Psoas muscle (tissue), 8 donors: Measurements from ENCODE around the gene RPL9. TPM values are rescaled to one million over a fixed set of nuclear protein-coding genes. Genes with fewer than 3 reads are reported as not detected.

Experiments used
- ATAC-seq, 4 donors: fragments of 200-7000 bp; cut with Tn5 transposase; one replicate each; pipeline ENCODE4 v1.9.1; 2020; ENCODE audit warnings: moderate library complexity in 3 of 4, mild to moderate bottlenecking in 2 of 4
- DNase-seq, 2 donors: peaks; one replicate each; pipeline ENCODE4 v3.0.0-alpha.2; 2020
- H3K27ac ChIP-seq: fragments of 200-600 bp; one replicate; pipeline ENCODE4 v1.8.0; 2022
- H3K27me3 ChIP-seq, 3 donors: fragments of 200-600 bp in 1 of 3; one replicate each; pipeline versions ENCODE4 v1.6.1 to v1.8.0; 2013 to 2022; ENCODE audit warnings: low read length in 2 of 3, mild to moderate bottlenecking in 2 of 3, moderate library complexity in 1 of 3; ENCODE audit not compliant: insufficient read depth in 3 of 3
- H3K36me3 ChIP-seq, 2 donors: fragments of 200-600 bp in 1 of 2; one replicate each; pipeline versions ENCODE4 v1.6.1 to v1.8.0; 2013 to 2022; ENCODE audit warnings: low read depth in 1 of 2, mild to moderate bottlenecking in 1 of 2, moderate library complexity in 1 of 2; ENCODE audit not compliant: insufficient read depth in 1 of 2
- H3K4me1 ChIP-seq: fragments of 200-600 bp; one replicate; pipeline ENCODE4 v1.8.0; 2022
- H3K4me3 ChIP-seq: fragments of 200-600 bp; one replicate; pipeline ENCODE4 v1.8.0; 2022; ENCODE audit warnings: mild to moderate bottlenecking
- H3K9me3 ChIP-seq: fragments of 200-600 bp; one replicate; pipeline ENCODE4 v1.8.0; 2022
- WGBS, 3 donors: extraction: QIAGEN DNeasy Blood & Tissue Kit; methylation state at CpG; one replicate each; pipeline versions ENCODE4 v1.1.6 to v1.1.7; 2013; 5-methylcytosine and 5-hydroxymethylcytosine counted together
- intact Hi-C, 2 donors: fragments of 100-400 bp; cut with DNase I; formaldehyde crosslinking; loops; one replicate each; pipeline versions ENCODE4 v1.11.0 to v1.14.2; 2022
- polyA plus RNA-seq, 3 donors: library from polyadenylated mRNA; stranded (reverse); fragments of 200-250 nt; gene quantifications; one replicate each; pipeline ENCODE4 v1.2.3, GENCODE V29; 2013
- total RNA-seq, 4 donors: library from RNA; stranded (reverse); fragmentation: NEBNext Ultra II Directional in 2 of 4; extraction: Animal tissue kit (Norgen Biotek cat#: 25700) in 2 of 4; gene quantifications; one replicate each; pipeline versions ENCODE4 v1.2.1 to v1.2.4, GENCODE V29; 2021 to 2023
- TF ChIP-seq, protein P1 (sequence below): fragments of 200-600 bp; IDR thresholded peaks from one replicate; pipeline ENCODE4 v1.8.0; 2022; ENCODE audit warnings: antibody characterized with exemption
- donor health status: healthy with polysubstance abuse.
- donor health status: DM: no; HTN: no; CAD: no; lungs with moderate emphysema.
- donor health status: Bipolar disorder and iron deficiency.
- donor health status: healthy.
- donor health status: DM: yes; HTN: yes; CAD: no.
- donor health status: DM: no; HTN: no; CAD: no.
- donor health status: DM: no; HTN: no; CAD: no.
- donor health status: DM: yes; HTN: yes; CAD: no.

Gene RPL9
- total and polyA plus RNA-seq, 7 donors = 544 to 1,653 (median 925) TPM

DNA sequence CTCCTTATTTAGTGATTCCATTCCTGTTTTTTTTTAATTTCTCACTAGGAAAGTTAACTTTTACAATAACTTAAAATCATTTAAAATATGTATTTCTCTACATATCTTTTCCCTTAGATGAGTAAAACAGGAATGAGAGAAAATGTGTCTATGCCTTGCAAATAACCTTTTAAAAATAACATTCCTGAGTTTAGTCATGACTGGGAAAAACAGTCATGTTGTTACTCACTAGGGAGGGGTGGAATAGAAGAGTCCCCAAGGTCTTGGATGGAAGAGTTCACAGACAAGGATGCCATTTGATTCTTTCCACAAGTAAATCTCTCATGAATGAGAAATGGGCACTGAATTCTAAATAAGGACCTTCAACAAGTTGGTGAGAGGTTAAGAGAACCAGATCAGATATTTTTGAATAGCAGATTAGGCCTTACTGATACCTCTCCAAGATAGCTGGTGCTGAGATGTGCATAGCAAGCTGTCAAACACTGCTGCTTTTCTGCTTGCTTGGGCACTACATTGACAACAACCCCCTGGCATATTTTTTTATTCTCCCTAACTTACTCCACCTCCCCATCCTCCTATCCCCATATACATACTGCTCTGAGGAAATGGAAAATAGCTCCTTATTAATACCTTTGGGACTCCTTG lies 43.4 kb upstream of the RPL9 start:
- no peaks in the 10 kb centered on the region for H3K27me3 ChIP-seq
- H3K36me3 ChIP-seq = peaks cover 6 to 88% of the 10 kb centered on the region in 2 donors
- TF ChIP-seq, protein P1, sequence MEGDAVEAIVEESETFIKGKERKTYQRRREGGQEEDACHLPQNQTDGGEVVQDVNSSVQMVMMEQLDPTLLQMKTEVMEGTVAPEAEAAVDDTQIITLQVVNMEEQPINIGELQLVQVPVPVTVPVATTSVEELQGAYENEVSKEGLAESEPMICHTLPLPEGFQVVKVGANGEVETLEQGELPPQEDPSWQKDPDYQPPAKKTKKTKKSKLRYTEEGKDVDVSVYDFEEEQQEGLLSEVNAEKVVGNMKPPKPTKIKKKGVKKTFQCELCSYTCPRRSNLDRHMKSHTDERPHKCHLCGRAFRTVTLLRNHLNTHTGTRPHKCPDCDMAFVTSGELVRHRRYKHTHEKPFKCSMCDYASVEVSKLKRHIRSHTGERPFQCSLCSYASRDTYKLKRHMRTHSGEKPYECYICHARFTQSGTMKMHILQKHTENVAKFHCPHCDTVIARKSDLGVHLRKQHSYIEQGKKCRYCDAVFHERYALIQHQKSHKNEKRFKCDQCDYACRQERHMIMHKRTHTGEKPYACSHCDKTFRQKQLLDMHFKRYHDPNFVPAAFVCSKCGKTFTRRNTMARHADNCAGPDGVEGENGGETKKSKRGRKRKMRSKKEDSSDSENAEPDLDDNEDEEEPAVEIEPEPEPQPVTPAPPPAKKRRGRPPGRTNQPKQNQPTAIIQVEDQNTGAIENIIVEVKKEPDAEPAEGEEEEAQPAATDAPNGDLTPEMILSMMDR = no peak
- H3K9me3 ChIP-seq = no peaks in the 10 kb centered on the region
- no peak for ATAC-seq
- intact Hi-C loops = no loop called here
- no peak overlapping the region for H3K27ac ChIP-seq
- no peak overlapping the region for H3K4me3 ChIP-seq
- DNase-seq = no peak
- no peaks in the 10 kb centered on the region for H3K4me1 ChIP-seq

DNA sequence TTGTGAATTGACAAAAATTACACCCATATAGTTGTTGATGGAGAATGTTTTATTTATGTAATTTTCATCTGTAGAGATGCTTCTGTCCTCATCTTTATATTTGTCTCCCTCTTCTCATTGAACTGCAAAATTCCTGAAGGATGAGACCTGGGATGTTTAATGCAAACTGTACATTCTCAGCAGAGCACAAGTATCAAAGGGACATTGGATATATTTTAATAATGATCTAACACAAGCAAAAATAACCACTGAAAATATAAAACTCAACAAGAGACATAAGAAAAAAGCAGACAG lies 40.0 kb upstream of the RPL9 start:
- H3K4me3 ChIP-seq = no peak overlapping the region
- no peak for ATAC-seq
- TF ChIP-seq, protein P1 = no peak
- no peak for DNase-seq
- intact Hi-C loops = no loop called here
- no peaks in the 10 kb centered on the region for H3K9me3 ChIP-seq
- no peaks in the 10 kb centered on the region for H3K4me1 ChIP-seq
- H3K36me3 ChIP-seq = peaks cover 0 to 53% of the 10 kb centered on the region in 2 donors
- no peaks in the 10 kb centered on the region for H3K27me3 ChIP-seq
- H3K27ac ChIP-seq = no peak overlapping the region

DNA sequence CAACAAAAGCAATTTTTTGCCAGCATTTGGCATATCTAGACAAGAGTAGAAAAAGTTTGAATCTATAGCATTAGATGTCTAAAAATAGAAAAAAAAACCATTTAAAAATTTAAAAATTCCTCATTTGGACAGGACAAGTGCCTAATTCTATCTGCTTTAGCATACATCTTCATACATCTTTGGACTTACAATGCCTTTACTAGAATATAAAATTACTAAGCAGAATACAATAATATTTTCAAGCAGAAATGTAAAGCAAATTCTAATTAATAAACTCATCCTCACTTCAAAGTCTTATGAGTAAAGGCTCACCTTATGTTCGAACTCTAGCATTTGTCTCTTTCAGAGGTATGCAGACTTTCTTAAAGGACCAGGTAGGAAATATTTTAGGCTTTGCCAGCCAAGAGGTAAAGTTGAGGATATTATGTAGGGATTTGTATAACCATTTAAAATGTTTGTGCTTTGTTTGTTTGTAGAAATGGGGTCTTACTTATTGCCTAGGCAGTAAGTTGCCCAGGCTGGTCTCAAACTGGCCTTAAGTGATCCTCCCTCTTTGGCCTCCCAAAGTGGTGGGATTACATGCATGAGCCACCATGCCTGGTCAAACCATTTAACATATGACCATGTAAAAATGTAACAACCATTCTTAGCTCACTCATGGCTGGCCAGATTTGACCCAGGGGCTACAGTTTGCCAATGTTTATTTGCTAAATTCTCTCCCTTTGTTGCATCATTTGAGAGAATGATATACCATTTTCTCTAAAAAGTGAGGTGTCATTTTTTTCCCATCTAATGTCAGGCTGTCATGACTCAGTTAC lies 39.4 kb upstream of the RPL9 start:
- Histone ChIP-seq H3K27ac (no peak overlapping the region), H3K4me3 (no peak overlapping the region), H3K36me3 (peaks cover 0 to 48% of the 10 kb centered on the region in 2 donors), H3K9me3 (no peaks in the 10 kb centered on the region), H3K4me1 (no peaks in the 10 kb centered on the region), H3K27me3 (no peaks in the 10 kb centered on the region)
- intact Hi-C loops = no loop called here
- TF ChIP-seq, protein P1 = no peak
- DNase-seq = no peak
- ATAC-seq = no peak
- 83 to 95% (median 93%) methylated on average over 1 of the region's 1 CpG for WGBS, 3 donors

DNA sequence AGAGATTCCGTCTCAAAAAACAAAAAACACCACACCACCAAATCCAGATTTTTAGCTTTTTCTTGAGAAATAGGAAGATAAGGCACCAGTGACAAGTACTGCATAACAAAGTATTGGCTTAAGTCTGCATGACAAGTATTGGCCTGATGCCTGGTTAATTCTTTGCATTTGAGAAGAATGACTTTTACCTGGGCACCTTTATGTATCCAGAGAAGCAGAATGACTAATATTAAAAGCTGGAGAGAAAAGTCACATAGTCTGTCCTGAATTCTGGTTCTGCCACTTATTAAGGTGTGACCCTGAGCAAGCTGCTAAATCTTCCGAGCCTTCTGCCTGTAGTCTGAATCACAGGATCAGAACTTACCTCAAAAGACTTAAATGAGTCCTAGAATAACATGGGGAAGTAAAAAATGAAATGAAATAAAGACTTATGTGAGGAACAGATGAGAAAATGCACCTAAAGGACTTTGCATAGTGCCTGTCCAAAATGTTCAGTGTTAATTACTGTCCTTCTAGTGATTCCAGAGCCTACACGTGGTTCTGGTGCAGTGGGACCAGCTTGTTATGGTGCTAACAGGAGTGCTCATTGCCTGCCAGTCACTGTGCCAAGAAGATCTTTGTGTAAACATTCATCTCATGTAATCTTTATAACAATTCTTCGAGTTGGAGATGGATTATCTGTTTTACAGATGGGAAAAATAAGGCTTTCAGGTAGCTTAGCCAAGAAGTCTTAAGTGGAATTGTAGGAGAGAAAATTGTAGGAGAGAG lies 36.9 kb upstream of the RPL9 start:
- TF ChIP-seq, protein P1 = no peak
- Histone ChIP-seq H3K9me3 (no peaks in the 10 kb centered on the region), H3K27ac (no peak overlapping the region), H3K27me3 (no peaks in the 10 kb centered on the region), H3K36me3 (peaks cover 0 to 27% of the 10 kb centered on the region in 2 donors), H3K4me1 (no peaks in the 10 kb centered on the region), H3K4me3 (no peak overlapping the region)
- DNase-seq (no peak), ATAC-seq (no peak)
- WGBS, 3 donors = 67 to 72% (median 70%) methylated on average over 4 of the region's 4 CpGs
- intact Hi-C loops = no loop called here
